HepG2 (cell line): Measurements from ENCODE around the gene ZNF530. TPM values are rescaled to one million over a fixed set of nuclear protein-coding genes. Genes with fewer than 3 reads are reported as not detected.

Experiments
- ATRX ChIP-seq: sonication (generic); formaldehyde crosslinking; IDR thresholded peaks from 2 replicates; pipeline ENCODE4 v1.4.0; 2020; ENCODE audit warnings: missing genetic modification reagents, borderline replicate concordance
- HDAC6 ChIP-seq: fragments of 200-600 bp; sonication (generic); IDR thresholded peaks from 2 replicates; pipeline ENCODE4 v1.7.0; 2017; ENCODE audit warnings: mild to moderate bottlenecking, antibody characterized with exemption, low read length, low read depth
- IKZF1 ChIP-seq: fragments of 450-650 bp; IDR thresholded peaks from 2 replicates; pipeline ENCODE4 v1.7.1; 2016
- MAF1 ChIP-seq: sonication (generic); formaldehyde crosslinking; IDR thresholded peaks from 2 replicates; pipeline ENCODE4 v1.5.0; 2020; ENCODE audit warnings: missing genetic modification reagents, borderline replicate concordance
- MEF2D ChIP-seq: sonication (generic); formaldehyde crosslinking; IDR thresholded peaks from 2 replicates; pipeline ENCODE4 v1.5.1; 2020; ENCODE audit warnings: mild to moderate bottlenecking, missing genetic modification reagents
- MLLT10 ChIP-seq: sonication (generic); formaldehyde crosslinking; IDR thresholded peaks from 2 replicates; pipeline ENCODE4 v1.4.0; 2020; ENCODE audit warnings: missing genetic modification reagents
- MYC ChIP-seq: sonication (generic); formaldehyde crosslinking; IDR thresholded peaks from 2 replicates; pipeline ENCODE4 v1.9.0; 2021; ENCODE audit warnings: missing genetic modification reagents, borderline replicate concordance
- NFE2L1 ChIP-seq: sonication (generic); formaldehyde crosslinking; IDR thresholded peaks from 2 replicates; pipeline ENCODE4 v1.4.0; 2020; ENCODE audit warnings: missing genetic modification reagents, mild to moderate bottlenecking, borderline replicate concordance
- NFRKB ChIP-seq: fragments of 450-650 bp; IDR thresholded peaks from 2 replicates; pipeline ENCODE4 v1.6.1; 2017
- PAX8 ChIP-seq: sonication (generic); formaldehyde crosslinking; IDR thresholded peaks from 2 replicates; pipeline ENCODE4 v1.8.0; 2022; ENCODE audit warnings: mild to moderate bottlenecking, missing genetic modification reagents, borderline replicate concordance
- POLR2G ChIP-seq: fragments of 200-400 bp; formaldehyde crosslinking; IDR thresholded peaks from 2 replicates; pipeline ENCODE4 v1.6.1; 2018; ENCODE audit warnings: mild to moderate bottlenecking, low read depth, low read length, moderate library complexity
- RXRA ChIP-seq: sonication (generic); formaldehyde crosslinking; IDR thresholded peaks from 2 replicates; pipeline ENCODE4 v1.5.1; 2020; ENCODE audit warnings: missing genetic modification reagents
- SIN3B ChIP-seq: fragments of 150-350 bp; IDR thresholded peaks from 2 replicates; pipeline ENCODE4 v1.6.1; 2014; ENCODE audit warnings: low read length
- SOX6 ChIP-seq, 2 experiments: fragments of 450-650 bp in 1 of 2; sonication (generic) in 1 of 2; formaldehyde crosslinking in 1 of 2; IDR thresholded peaks; 2 replicates each; pipeline versions ENCODE4 v1.4.0 to v1.6.1; 2017 to 2020; ENCODE audit warnings: antibody characterized with exemption in 1 of 2, mild to moderate bottlenecking in 1 of 2, missing genetic modification reagents in 1 of 2
- TERF1 ChIP-seq: sonication (generic); formaldehyde crosslinking; IDR thresholded peaks from 2 replicates; pipeline ENCODE4 v1.8.0; 2022; ENCODE audit warnings: mild to moderate bottlenecking, missing genetic modification reagents, moderate library complexity
- ZFP37 ChIP-seq: sonication (generic); formaldehyde crosslinking; IDR thresholded peaks from 2 replicates; pipeline ENCODE4 v1.4.0; 2020; ENCODE audit warnings: missing genetic modification reagents, borderline replicate concordance
- ZNF121 ChIP-seq: sonication (generic); formaldehyde crosslinking; IDR thresholded peaks from 2 replicates; pipeline ENCODE4 v1.5.0; 2020; ENCODE audit warnings: mild to moderate bottlenecking, missing genetic modification reagents
- ZNF678 ChIP-seq: sonication (generic); formaldehyde crosslinking; IDR thresholded peaks from 2 replicates; pipeline ENCODE4 v1.4.0; 2020; ENCODE audit warnings: mild to moderate bottlenecking, missing genetic modification reagents
- ZNF775 ChIP-seq: sonication (generic); formaldehyde crosslinking; IDR thresholded peaks from 2 replicates; pipeline ENCODE4 v1.4.0; 2020; ENCODE audit warnings: missing genetic modification reagents, mild to moderate bottlenecking, moderate library complexity, borderline replicate concordance
- ZNF776 ChIP-seq: sonication (generic); formaldehyde crosslinking; IDR thresholded peaks from 2 replicates; pipeline ENCODE4 v1.4.0; 2020; ENCODE audit warnings: mild to moderate bottlenecking, missing genetic modification reagents
- polyA plus RNA-seq, 8 experiments: library from polyadenylated mRNA; depleted of rRNA in 3 of 8; stranded (reverse) in 7 of 8; unstranded in 1 of 8; fragments of >200 nt; fragmentation: Illumina TruSeq in 4 of 8; extraction: Trizol in 4 of 8; gene quantifications; 2 replicates each; pipeline versions ENCODE4 v1.2.1 to v1.2.3, GENCODE V29; 2011 to 2016; ENCODE audit warnings: low read depth in 4 of 8, missing spikeins in 1 of 8, mixed read lengths in 1 of 8; ENCODE audit not compliant: insufficient read depth in 1 of 8
- total RNA-seq, 5 experiments: library from RNA; depleted of rRNA; stranded (reverse); fragments of >200 nt; fragmentation: Illumina TruSeq; extraction: Trizol; gene quantifications; 2 replicates each; pipeline ENCODE4 v1.2.3, GENCODE V29; 2016; ENCODE audit warnings: low read depth in 1 of 5
- TF ChIP-seq, protein P1 (sequence below), 2 experiments: fragments of 450-650 bp in 1 of 2; sonication (generic) in 1 of 2; formaldehyde crosslinking; IDR thresholded peaks; 2 replicates each; pipeline versions ENCODE4 v1.5.0 to v1.8.0; 2020 to 2022; ENCODE audit warnings: mild to moderate bottlenecking in 1 of 2, missing genetic modification reagents in 1 of 2
- TF ChIP-seq, protein P2 (sequence below): sonication (generic); formaldehyde crosslinking; IDR thresholded peaks from 2 replicates; pipeline ENCODE4 v1.4.0; 2020; ENCODE audit warnings: low read depth, mild to moderate bottlenecking, missing genetic modification reagents
- TF ChIP-seq, protein P3 (sequence below): sonication (generic); formaldehyde crosslinking; IDR thresholded peaks from 2 replicates; pipeline ENCODE4 v1.9.0; 2022; ENCODE audit warnings: missing genetic modification reagents, mild to moderate bottlenecking, borderline replicate concordance
- TF ChIP-seq, protein P4 (sequence below): sonication (generic); formaldehyde crosslinking; IDR thresholded peaks from 2 replicates; pipeline ENCODE4 v1.4.0; 2020; ENCODE audit warnings: missing genetic modification reagents

The ZNF530 gene
- total and polyA plus RNA-seq, 2 of the 13 experiments (the other 11 are each of a cell fraction or from before 2014, with no cell fraction given): 1.1 to 7.8 TPM

- TF ChIP-seq, protein P1, sequence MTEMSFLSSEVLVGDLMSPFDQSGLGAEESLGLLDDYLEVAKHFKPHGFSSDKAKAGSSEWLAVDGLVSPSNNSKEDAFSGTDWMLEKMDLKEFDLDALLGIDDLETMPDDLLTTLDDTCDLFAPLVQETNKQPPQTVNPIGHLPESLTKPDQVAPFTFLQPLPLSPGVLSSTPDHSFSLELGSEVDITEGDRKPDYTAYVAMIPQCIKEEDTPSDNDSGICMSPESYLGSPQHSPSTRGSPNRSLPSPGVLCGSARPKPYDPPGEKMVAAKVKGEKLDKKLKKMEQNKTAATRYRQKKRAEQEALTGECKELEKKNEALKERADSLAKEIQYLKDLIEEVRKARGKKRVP (CRISPR knock-in tag; IDR thresholded peaks at IDR 0.05): no peak
- TF ChIP-seq, protein P2, sequence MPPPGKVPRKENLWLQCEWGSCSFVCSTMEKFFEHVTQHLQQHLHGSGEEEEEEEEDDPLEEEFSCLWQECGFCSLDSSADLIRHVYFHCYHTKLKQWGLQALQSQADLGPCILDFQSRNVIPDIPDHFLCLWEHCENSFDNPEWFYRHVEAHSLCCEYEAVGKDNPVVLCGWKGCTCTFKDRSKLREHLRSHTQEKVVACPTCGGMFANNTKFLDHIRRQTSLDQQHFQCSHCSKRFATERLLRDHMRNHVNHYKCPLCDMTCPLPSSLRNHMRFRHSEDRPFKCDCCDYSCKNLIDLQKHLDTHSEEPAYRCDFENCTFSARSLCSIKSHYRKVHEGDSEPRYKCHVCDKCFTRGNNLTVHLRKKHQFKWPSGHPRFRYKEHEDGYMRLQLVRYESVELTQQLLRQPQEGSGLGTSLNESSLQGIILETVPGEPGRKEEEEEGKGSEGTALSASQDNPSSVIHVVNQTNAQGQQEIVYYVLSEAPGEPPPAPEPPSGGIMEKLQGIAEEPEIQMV (CRISPR knock-in tag): no peak
- TF ChIP-seq RXRA (CRISPR knock-in tag) (peak; percentile 55), MEF2D (CRISPR knock-in tag) (peak; percentile 75; the same call in 1 of the 2 replicates), ZNF678 (CRISPR knock-in tag) (no peak), ZNF776 (CRISPR knock-in tag) (no peak), MYC (CRISPR knock-in tag) (peak; percentile 41; the same call in 1 of the 2 replicates), NFE2L1 (CRISPR knock-in tag) (no peak), ZNF775 (CRISPR knock-in tag) (no peak), HDAC6 (no peak), IKZF1 (no peak), ZNF121 (CRISPR knock-in tag) (no peak), ATRX (CRISPR knock-in tag) (no peak), ZFP37 (CRISPR knock-in tag) (no peak), MAF1 (no peak), TERF1 (no peak), SIN3B (peak; percentile 88; the same call in 1 of the 2 replicates), NFRKB (no peak), POLR2G (0 out of 2 replicates have a peak, but pooled peaks have one; percentile 28), MLLT10 (CRISPR knock-in tag) (no peak), SOX6 (IDR thresholded peaks at IDR 0.05) (no peak), SOX6 (CRISPR knock-in tag; IDR thresholded peaks at IDR 0.05) (peak; percentile 41), PAX8 (CRISPR knock-in tag) (no peak)
- TF ChIP-seq, protein P3, sequence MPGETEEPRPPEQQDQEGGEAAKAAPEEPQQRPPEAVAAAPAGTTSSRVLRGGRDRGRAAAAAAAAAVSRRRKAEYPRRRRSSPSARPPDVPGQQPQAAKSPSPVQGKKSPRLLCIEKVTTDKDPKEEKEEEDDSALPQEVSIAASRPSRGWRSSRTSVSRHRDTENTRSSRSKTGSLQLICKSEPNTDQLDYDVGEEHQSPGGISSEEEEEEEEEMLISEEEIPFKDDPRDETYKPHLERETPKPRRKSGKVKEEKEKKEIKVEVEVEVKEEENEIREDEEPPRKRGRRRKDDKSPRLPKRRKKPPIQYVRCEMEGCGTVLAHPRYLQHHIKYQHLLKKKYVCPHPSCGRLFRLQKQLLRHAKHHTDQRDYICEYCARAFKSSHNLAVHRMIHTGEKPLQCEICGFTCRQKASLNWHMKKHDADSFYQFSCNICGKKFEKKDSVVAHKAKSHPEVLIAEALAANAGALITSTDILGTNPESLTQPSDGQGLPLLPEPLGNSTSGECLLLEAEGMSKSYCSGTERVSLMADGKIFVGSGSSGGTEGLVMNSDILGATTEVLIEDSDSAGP (CRISPR knock-in tag): peak; percentile 91
- TF ChIP-seq, protein P4, sequence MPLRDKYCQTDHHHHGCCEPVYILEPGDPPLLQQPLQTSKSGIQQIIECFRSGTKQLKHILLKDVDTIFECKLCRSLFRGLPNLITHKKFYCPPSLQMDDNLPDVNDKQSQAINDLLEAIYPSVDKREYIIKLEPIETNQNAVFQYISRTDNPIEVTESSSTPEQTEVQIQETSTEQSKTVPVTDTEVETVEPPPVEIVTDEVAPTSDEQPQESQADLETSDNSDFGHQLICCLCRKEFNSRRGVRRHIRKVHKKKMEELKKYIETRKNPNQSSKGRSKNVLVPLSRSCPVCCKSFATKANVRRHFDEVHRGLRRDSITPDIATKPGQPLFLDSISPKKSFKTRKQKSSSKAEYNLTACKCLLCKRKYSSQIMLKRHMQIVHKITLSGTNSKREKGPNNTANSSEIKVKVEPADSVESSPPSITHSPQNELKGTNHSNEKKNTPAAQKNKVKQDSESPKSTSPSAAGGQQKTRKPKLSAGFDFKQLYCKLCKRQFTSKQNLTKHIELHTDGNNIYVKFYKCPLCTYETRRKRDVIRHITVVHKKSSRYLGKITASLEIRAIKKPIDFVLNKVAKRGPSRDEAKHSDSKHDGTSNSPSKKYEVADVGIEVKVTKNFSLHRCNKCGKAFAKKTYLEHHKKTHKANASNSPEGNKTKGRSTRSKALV (CRISPR knock-in tag): no peak
Observed at GRCh38 chr19:57599761-57600383, at the start of gene ZNF530 (continued).
